Spleen (tissue), 7 donors: ENCODE measurements around the gene CER1.

Experiments used
- CTCF ChIP-seq, 11 experiments: fragments of 200-600 bp in 7 of 11; fragments of 450-650 bp in 4 of 11; sonication (generic) in 4 of 11; IDR thresholded peaks in 8 of 11; conservative IDR thresholded peaks in 3 of 11; 1 replicate in 7 of 11; 2 replicates in 4 of 11; pipeline versions ENCODE4 v1.4.0 to v1.8.0; 2016 to 2021; ENCODE audit warnings: antibody characterized with exemption in 11 of 11, inconsistent platforms in 4 of 11, mild to moderate bottlenecking in 1 of 11
- POLR2A ChIP-seq, 3 donors: fragments of 450-650 bp; IDR thresholded peaks; one replicate each; pipeline ENCODE4 v1.5.1; 2017; ENCODE audit warnings: antibody characterized with exemption in 3 of 3, mild to moderate bottlenecking in 1 of 3
- donor health status: DM: no; HTN: no; CAD: no; lungs with moderate emphysema.
- donor health status: DM: no; HTN: no; CAD: no.
- donor health status: DM: no; HTN: no; CAD: no.

GRCh38 chr9:14752271-14752670 lies 29.7 kb upstream of the CER1 start:
- TF ChIP-seq POLR2A (IDR thresholded peaks at IDR 0.05) (no peak), CTCF (IDR thresholded peaks at IDR 0.05 in 8 of 11, conservative IDR thresholded peaks at IDR 0.05 in 3 of 11) (no peak)
